GM12874 (cell line): Measurements from ENCODE around the gene THAP7.

Source experiments
- CTCF ChIP-seq: IDR thresholded peaks from 2 replicates; pipeline ENCODE4 v1.5.1; 2011; ENCODE audit warnings: low read depth, mild to moderate bottlenecking, control low read depth, low read length, moderate library complexity; ENCODE audit not compliant: insufficient read depth

Gene THAP7

GRCh38 chr22:21001601-21002325 is at the start of gene THAP7:
Gene THAP7, minus strand, starts transcription at chr22:21002118. Its CDS starts 207 bp downstream, at chr22:21001911.
- no peak for TF ChIP-seq CTCF

GRCh38 chr22:21051145-21051830 is 49.4 kb upstream of the THAP7 start:
- no peak for TF ChIP-seq CTCF

GRCh38 chr22:21047730-21048129 is 45.8 kb upstream of the THAP7 start:
- no peak for TF ChIP-seq CTCF

- no peak for TF ChIP-seq CTCF
Observed at GRCh38 chr22:21047035-21047661, 45.2 kb upstream of the THAP7 start.

GRCh38 chr22:21045585-21046294 is 43.8 kb upstream of the THAP7 start, which contains the start of gene LRRC74B:
Gene LRRC74B, plus strand, starts transcription at chr22:21045946. Its CDS starts 41 bp downstream, at chr22:21045987.
- TF ChIP-seq CTCF: no peak

- TF ChIP-seq CTCF: no peak
Observed at GRCh38 chr22:21044931-21045584, 43.1 kb upstream of the THAP7 start.
